EL (cell line): ENCODE results near the gene ISOC2.
"Not testable (repeated sequence)": the region's sequence is repeated elsewhere in the genome, so short reads cannot be mapped to it uniquely, and the experiment has no call there.

Experiments
- DNase-seq: peaks from one replicate; pipeline ENCODE4 v3.0.0-alpha.2; 2016

The ISOC2 gene

GRCh38 chr19:55461259-55461973 is at the start of gene ISOC2:
Gene ISOC2, minus strand, starts transcription at chr19:55461642. Its CDS starts 5,156 bp downstream, at chr19:55456486.
- DNase-seq: peak; percentile 100

GRCh38 chr19:55508120-55508519 is 46.7 kb upstream of the ISOC2 start:
- no peak for DNase-seq

GRCh38 chr19:55504981-55505380 is 43.5 kb upstream of the ISOC2 start:
- DNase-seq: no peak

GRCh38 chr19:55504252-55504603 is 42.8 kb upstream of the ISOC2 start:
- no peak for DNase-seq

- peak; percentile 91 for DNase-seq
Observed at GRCh38 chr19:55503502-55504251, 42.2 kb upstream of the ISOC2 start.

- DNase-seq: no peak
Observed at GRCh38 chr19:55503157-55503501, 41.7 kb upstream of the ISOC2 start.

GRCh38 chr19:55502197-55502952 is 40.9 kb upstream of the ISOC2 start:
- DNase-seq: no peak

- no peak for DNase-seq
Observed at GRCh38 chr19:55500368-55500952, 39.0 kb upstream of the ISOC2 start.

GRCh38 chr19:55498246-55498840 is 36.9 kb upstream of the ISOC2 start:
- no peak for DNase-seq

- no peak for DNase-seq
Observed at GRCh38 chr19:55497763-55498162, 36.3 kb upstream of the ISOC2 start.

- not testable (repeated sequence) for DNase-seq
Observed at GRCh38 chr19:55496820-55497219, 35.4 kb upstream of the ISOC2 start.

- peak; percentile 38 for DNase-seq
Observed at GRCh38 chr19:55495646-55496349, 34.4 kb upstream of the ISOC2 start.

- peak; percentile 84 for DNase-seq
Observed at GRCh38 chr19:55494172-55494761, 32.8 kb upstream of the ISOC2 start.

- no peak for DNase-seq
Observed at GRCh38 chr19:55493645-55494171, 32.3 kb upstream of the ISOC2 start.

GRCh38 chr19:55493052-55493644 is 31.7 kb upstream of the ISOC2 start:
- DNase-seq: peak; percentile 63

GRCh38 chr19:55492362-55492944 is 31.0 kb upstream of the ISOC2 start:
- DNase-seq: no peak

GRCh38 chr19:55491546-55492360 is 30.3 kb upstream of the ISOC2 start:
- no peak for DNase-seq

- no peak for DNase-seq
Observed at GRCh38 chr19:55490478-55491432, 29.3 kb upstream of the ISOC2 start.
